Neural cell (in vitro differentiated cells): Measurements from ENCODE around the gene OTULINL.

Experiments
- EZH2 ChIP-seq: fragments of 200-600, 300-800 bp; shearing (Covaris generic), sonication (generic); IDR thresholded peaks from 2 replicates; pipeline ENCODE4 v1.6.1; 2014; ENCODE audit warnings: antibody characterized with exemption, low read length, borderline replicate concordance, mild to moderate bottlenecking; ENCODE audit not compliant: insufficient read depth, poor library complexity, severe bottlenecking
- TAF1 ChIP-seq: IDR thresholded peaks from 2 replicates; pipeline ENCODE4 v1.6.1; 2012; ENCODE audit warnings: low read depth
- TF ChIP-seq, protein P1 (sequence below): fragments of 450-650 bp; IDR thresholded peaks from 2 replicates; pipeline ENCODE4 v1.5.1; 2014; ENCODE audit warnings: antibody characterized with exemption, mild to moderate bottlenecking, moderate library complexity; ENCODE audit not compliant: poor library complexity, severe bottlenecking

DNA sequence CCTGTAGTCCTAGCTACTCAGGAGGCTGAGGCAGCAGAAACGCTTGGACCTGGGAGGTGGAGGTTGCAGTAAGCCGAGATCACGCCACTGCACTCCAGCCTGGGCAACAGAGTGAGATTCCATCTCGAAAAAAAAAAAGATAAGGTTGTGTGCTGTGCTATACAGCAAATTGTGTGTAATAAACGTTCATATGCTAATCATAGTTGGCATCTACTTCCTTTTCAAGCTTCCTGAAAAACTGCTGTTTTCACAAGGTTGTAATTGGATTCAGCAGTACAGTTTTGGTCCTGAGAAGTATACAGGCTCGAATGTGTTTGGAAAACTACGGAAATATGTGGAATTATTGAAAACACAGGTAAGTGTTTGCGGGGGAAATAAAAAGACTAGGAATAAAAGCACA lies 25.5 kb downstream of the OTULINL start:
- TF ChIP-seq TAF1 (no peak), EZH2 (no peak)
- TF ChIP-seq, protein P1, sequence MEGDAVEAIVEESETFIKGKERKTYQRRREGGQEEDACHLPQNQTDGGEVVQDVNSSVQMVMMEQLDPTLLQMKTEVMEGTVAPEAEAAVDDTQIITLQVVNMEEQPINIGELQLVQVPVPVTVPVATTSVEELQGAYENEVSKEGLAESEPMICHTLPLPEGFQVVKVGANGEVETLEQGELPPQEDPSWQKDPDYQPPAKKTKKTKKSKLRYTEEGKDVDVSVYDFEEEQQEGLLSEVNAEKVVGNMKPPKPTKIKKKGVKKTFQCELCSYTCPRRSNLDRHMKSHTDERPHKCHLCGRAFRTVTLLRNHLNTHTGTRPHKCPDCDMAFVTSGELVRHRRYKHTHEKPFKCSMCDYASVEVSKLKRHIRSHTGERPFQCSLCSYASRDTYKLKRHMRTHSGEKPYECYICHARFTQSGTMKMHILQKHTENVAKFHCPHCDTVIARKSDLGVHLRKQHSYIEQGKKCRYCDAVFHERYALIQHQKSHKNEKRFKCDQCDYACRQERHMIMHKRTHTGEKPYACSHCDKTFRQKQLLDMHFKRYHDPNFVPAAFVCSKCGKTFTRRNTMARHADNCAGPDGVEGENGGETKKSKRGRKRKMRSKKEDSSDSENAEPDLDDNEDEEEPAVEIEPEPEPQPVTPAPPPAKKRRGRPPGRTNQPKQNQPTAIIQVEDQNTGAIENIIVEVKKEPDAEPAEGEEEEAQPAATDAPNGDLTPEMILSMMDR: no peak
